Raji (cell line): ENCODE data around the gene MYL9.

Experiments
- POLR2A ChIP-seq: IDR thresholded peaks from 2 replicates; pipeline ENCODE4 v1.6.1; 2011; ENCODE audit warnings: low read depth, low read length, control low read depth; ENCODE audit not compliant: insufficient read depth

The MYL9 gene

GRCh38 chr20:36584018-36584481 is 42.7 kb downstream of the MYL9 start:
- TF ChIP-seq POLR2A = no peak

GRCh38 chr20:36585410-36586125 is 44.2 kb downstream of the MYL9 start:
- no peak for TF ChIP-seq POLR2A

- TF ChIP-seq POLR2A = no peak
These were observed 46.2 kb downstream of the MYL9 start for GRCh38 chr20:36587388-36588070.

- TF ChIP-seq POLR2A = no peak
These were observed 50.0 kb downstream of the MYL9 start for GRCh38 chr20:36591281-36591680.

- TF ChIP-seq POLR2A = no peak
These were observed 50.7 kb downstream of the MYL9 start for GRCh38 chr20:36591854-36592641.

GRCh38 chr20:36593347-36593929 is 52.1 kb downstream of the MYL9 start:
- TF ChIP-seq POLR2A = no peak

GRCh38 chr20:36599912-36600345 is 58.6 kb downstream of the MYL9 start:
- TF ChIP-seq POLR2A = no peak
